Caco-2 (cell line): Measurements from ENCODE around the gene PIP4K2B. TPM values are rescaled to one million over a fixed set of nuclear protein-coding genes. Genes with fewer than 3 reads are reported as not detected.

Experiments
- BruUV-seq: library from RNA; stranded (reverse); fragments of 400-500 nt; replicated peaks from 2 replicates; lab custom pipeline; 2021; lab: Mats Ljungman, UMichigan
- CTCF ChIA-PET: fragments of 300-600 bp; sonication (Branson Sonifier 250); formaldehyde crosslinking; loops from one replicate; lab custom pipeline; 2022; ENCODE audit warnings: antibody characterized with exemption; lab: Charles Lee
- POLR2A ChIA-PET: fragments of 300-600 bp; sonication (Branson Sonifier 250); formaldehyde crosslinking; loops from one replicate; lab custom pipeline; 2022; ENCODE audit warnings: antibody characterized with exemption; lab: Charles Lee
- DNase-seq, 2 experiments: peaks; one replicate each; pipeline versions ENCODE4 v3.0.0 to v3.0.0-alpha.2; 2020 to 2022
- H3K27me3 ChIP-seq: replicated peaks from 2 replicates; pipeline ENCODE4 v1.6.0; 2011; ENCODE audit warnings: low read length; ENCODE audit not compliant: control insufficient read depth, insufficient read depth
- H3K36me3 ChIP-seq: 2 replicates; pipeline ENCODE4 v1.5.1; 2011; ENCODE audit warnings: low read length; ENCODE audit not compliant: control insufficient read depth, insufficient read depth
- H3K4me1 ChIP-seq: fragments of 250-450 bp; sonication (Bioruptor Pico); 2 replicates; pipeline ENCODE4 v1.5.1; 2020; ENCODE audit warnings: mild to moderate bottlenecking
- H3K4me3 ChIP-seq: 2 replicates; pipeline ENCODE4 v1.5.1; 2011; ENCODE audit warnings: low read depth, mild to moderate bottlenecking, control low read depth, low read length
- H3K9me3 ChIP-seq: fragments of 250-450 bp; sonication (Bioruptor Pico); 2 replicates; pipeline ENCODE4 v1.5.1; 2020; ENCODE audit warnings: mild to moderate bottlenecking, moderate library complexity
- H3K27ac Mint-ChIP-seq: one replicate; pipeline ENCODE4 v1.8.0; 2022; ENCODE audit warnings: mixed read lengths; ENCODE audit not compliant: unreplicated experiment
- H3K27me3 Mint-ChIP-seq: one replicate; pipeline ENCODE4 v1.8.0; 2022; ENCODE audit warnings: mixed read lengths; ENCODE audit not compliant: insufficient read depth, unreplicated experiment
- H3K36me3 Mint-ChIP-seq: one replicate; pipeline ENCODE4 v1.8.0; 2022; ENCODE audit warnings: mild to moderate bottlenecking, mixed read lengths; ENCODE audit not compliant: insufficient read depth, unreplicated experiment
- H3K4me1 Mint-ChIP-seq: one replicate; pipeline ENCODE4 v1.8.0; 2022; ENCODE audit warnings: low read depth, mixed read lengths; ENCODE audit not compliant: unreplicated experiment
- H3K4me3 Mint-ChIP-seq: one replicate; pipeline ENCODE4 v1.8.0; 2022; ENCODE audit warnings: mild to moderate bottlenecking, moderate library complexity, mixed read lengths; ENCODE audit not compliant: unreplicated experiment
- H3K9me3 Mint-ChIP-seq: one replicate; pipeline ENCODE4 v1.8.0; 2022; ENCODE audit warnings: mixed read lengths; ENCODE audit not compliant: unreplicated experiment
- intact Hi-C: fragments of 100-400 bp; cut with micrococcal nuclease; formaldehyde crosslinking; loops from one replicate; pipeline ENCODE4 v1.10.0; 2022; ENCODE audit not compliant: unreplicated experiment
- microRNA-seq: library from miRNA; unstranded; fragments of <30 nt; microRNA quantifications from one replicate; pipeline ENCODE4 v1.2.0, GENCODE V29; 2022
- total RNA-seq: library from RNA; stranded (reverse); gene quantifications from 2 replicates; pipeline ENCODE4 v1.2.3, GENCODE V29; 2022
- TF ChIP-seq, protein P1 (sequence below), 2 experiments: fragments of 200-600 bp in 1 of 2; IDR thresholded peaks; 1 replicate in 1 of 2; 2 replicates in 1 of 2; pipeline versions ENCODE4 v1.5.1 to v1.8.0; 2011 to 2022; ENCODE audit warnings: antibody characterized with exemption in 1 of 2, control low read depth in 1 of 2, inconsistent platforms in 1 of 2, low read depth in 1 of 2, low read length in 1 of 2, mild to moderate bottlenecking in 1 of 2, moderate library complexity in 1 of 2; ENCODE audit not compliant: insufficient read depth in 1 of 2, severe bottlenecking in 1 of 2, unreplicated experiment in 1 of 2

Gene PIP4K2B
- total RNA-seq, 1 experiment from 2014 or later: 39.6 TPM

DNA sequence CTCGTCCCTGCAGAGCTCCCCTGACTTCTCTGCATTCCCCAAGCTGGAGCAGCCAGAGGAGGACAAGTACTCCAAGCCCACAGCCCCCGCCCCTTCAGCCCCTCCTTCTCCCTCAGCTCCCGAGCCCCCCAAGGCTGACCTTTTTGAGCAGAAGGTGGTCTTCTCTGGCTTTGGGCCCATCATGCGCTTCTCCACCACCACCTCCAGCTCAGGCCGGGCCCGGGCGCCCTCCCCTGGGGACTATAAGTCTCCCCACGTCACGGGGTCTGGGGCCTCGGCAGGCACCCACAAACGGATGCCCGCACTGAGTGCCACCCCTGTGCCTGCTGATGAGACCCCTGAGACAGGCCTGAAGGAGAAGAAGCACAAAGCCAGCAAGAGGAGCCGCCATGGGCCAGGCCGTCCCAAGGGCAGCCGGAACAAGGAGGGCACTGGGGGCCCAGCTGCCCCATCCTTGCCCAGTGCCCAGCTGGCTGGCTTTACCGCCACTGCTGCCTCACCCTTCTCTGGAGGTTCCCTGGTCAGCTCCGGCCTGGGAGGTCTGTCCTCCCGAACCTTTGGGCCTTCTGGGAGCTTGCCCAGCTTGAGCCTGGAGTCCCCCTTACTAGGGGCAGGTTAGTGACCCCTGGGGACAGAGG lies 82.9 kb downstream of the PIP4K2B start:
- CTCF ChIA-PET: interaction anchor here (0.8 kb wide), 1 partner anchor 19 kb away, joined by 3 read pairs; no protein-coding TSS in a partner anchor
- POLR2A ChIA-PET: interaction anchor here (0.6 kb wide), 2 partner anchors 11 to 29 kb away, joined by 4 read pairs; no protein-coding TSS in a partner anchor
- peaks cover 11% of the 10 kb centered on the region for H3K36me3 ChIP-seq

More for the DNA sequence above, 82.9 kb downstream of the PIP4K2B start:
- Histone ChIP-seq H3K27me3 (no peaks in the 10 kb centered on the region), H3K4me1 (peaks cover 7% of the 10 kb centered on the region; the same call in 1 of the 2 replicates), H3K9me3 (no peaks in the 10 kb centered on the region), H3K4me3 (no peak overlapping the region)
- H3K27ac Mint-ChIP-seq: peak overlapping the region; percentile 29
- peaks cover 40% of the 10 kb centered on the region for H3K36me3 Mint-ChIP-seq
- BruUV-seq: no TSS peak
- H3K9me3 Mint-ChIP-seq: no peaks in the 10 kb centered on the region
- DNase-seq: no peak
- H3K4me3 Mint-ChIP-seq: no peak overlapping the region
- H3K4me1 Mint-ChIP-seq: peaks cover 14% of the 10 kb centered on the region
- H3K27me3 Mint-ChIP-seq: no peaks in the 10 kb centered on the region
- TF ChIP-seq, protein P1, sequence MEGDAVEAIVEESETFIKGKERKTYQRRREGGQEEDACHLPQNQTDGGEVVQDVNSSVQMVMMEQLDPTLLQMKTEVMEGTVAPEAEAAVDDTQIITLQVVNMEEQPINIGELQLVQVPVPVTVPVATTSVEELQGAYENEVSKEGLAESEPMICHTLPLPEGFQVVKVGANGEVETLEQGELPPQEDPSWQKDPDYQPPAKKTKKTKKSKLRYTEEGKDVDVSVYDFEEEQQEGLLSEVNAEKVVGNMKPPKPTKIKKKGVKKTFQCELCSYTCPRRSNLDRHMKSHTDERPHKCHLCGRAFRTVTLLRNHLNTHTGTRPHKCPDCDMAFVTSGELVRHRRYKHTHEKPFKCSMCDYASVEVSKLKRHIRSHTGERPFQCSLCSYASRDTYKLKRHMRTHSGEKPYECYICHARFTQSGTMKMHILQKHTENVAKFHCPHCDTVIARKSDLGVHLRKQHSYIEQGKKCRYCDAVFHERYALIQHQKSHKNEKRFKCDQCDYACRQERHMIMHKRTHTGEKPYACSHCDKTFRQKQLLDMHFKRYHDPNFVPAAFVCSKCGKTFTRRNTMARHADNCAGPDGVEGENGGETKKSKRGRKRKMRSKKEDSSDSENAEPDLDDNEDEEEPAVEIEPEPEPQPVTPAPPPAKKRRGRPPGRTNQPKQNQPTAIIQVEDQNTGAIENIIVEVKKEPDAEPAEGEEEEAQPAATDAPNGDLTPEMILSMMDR (IDR thresholded peaks at IDR 0.05; ENCODE audit: insufficient read depth in 1 of 2, low read depth in 1 of 2, low read length in 1 of 2, severe bottlenecking in 1 of 2, unreplicated experiment in 1 of 2): no peak
- intact Hi-C loops: no loop called here

Small RNA genes within 50 kb of the gene (microRNA-seq; reads per million reads assigned to microRNA genes)
- gene MIR4726 (1.9 reads per million, percentile 5 among the genes with 10 or more reads in this experiment), gene MIR4727 (not detected)

Other genes starting within 250 kb of the PIP4K2B start
- 23.6 and 25.8 TPM in 2 replicates for gene SRCIN1, start 193.6 kb downstream of the PIP4K2B start, total RNA-seq
- gene EPOP, start 124.6 kb downstream of the PIP4K2B start, total RNA-seq: 17.1 and 19.1 TPM in 2 replicates
- gene MLLT6, start 94.3 kb downstream of the PIP4K2B start, total RNA-seq: 69.7 and 72.5 TPM in 2 replicates
- gene CISD3, start 69.2 kb downstream of the PIP4K2B start, total RNA-seq: 16.6 and 18.3 TPM in 2 replicates
- 91.3 and 95.1 TPM in 2 replicates for gene PCGF2, start 51.2 kb downstream of the PIP4K2B start, total RNA-seq
- gene PSMB3, start 46.8 kb downstream of the PIP4K2B start, total RNA-seq: 427 and 465 TPM in 2 replicates
- gene CWC25, start 25.8 kb upstream of the PIP4K2B start, total RNA-seq: 18.2 and 19.1 TPM in 2 replicates
- gene RPL23, start 54.2 kb upstream of the PIP4K2B start, total RNA-seq: 2,216 and 2,327 TPM in 2 replicates
- 137 and 143 TPM in 2 replicates for gene LASP1, start 70.5 kb upstream of the PIP4K2B start, total RNA-seq
- not detected in 2 replicates for gene FBXO47, start 167.8 kb upstream of the PIP4K2B start, total RNA-seq